ENCODE data around the gene PTPN13.

The PTPN13 gene

GRCh38 chr4:86593688-86594558 is at the start of gene PTPN13:
Gene PTPN13 (plus strand): TSS chr4:86594315. CDS start chr4:86635257, 40,942 bp downstream.
- in situ Hi-C loops (cut with MboI; ENCODE audit: low sequenced_read_pairs), result no loop called here

GRCh38 chr4:86547140-86547539 is 47.0 kb upstream of the PTPN13 start:
- in situ Hi-C loops (cut with MboI; ENCODE audit: low sequenced_read_pairs), result no loop called here

- in situ Hi-C loops (cut with MboI; ENCODE audit: low sequenced_read_pairs), result no loop called here
Measured at GRCh38 chr4:86549163-86549788, 44.8 kb upstream of the PTPN13 start.

- in situ Hi-C loops (cut with MboI; ENCODE audit: low sequenced_read_pairs), result no loop called here
Measured at GRCh38 chr4:86551387-86551786, 42.7 kb upstream of the PTPN13 start.

- in situ Hi-C loops (cut with MboI; ENCODE audit: low sequenced_read_pairs), result no loop called here
Measured at GRCh38 chr4:86554646-86555045, 39.5 kb upstream of the PTPN13 start.

GRCh38 chr4:86556791-86557415 is 37.2 kb upstream of the PTPN13 start:
- in situ Hi-C loops (cut with MboI; ENCODE audit: low sequenced_read_pairs), result no loop called here

GRCh38 chr4:86557526-86557925 is 36.6 kb upstream of the PTPN13 start:
- in situ Hi-C loops (cut with MboI; ENCODE audit: low sequenced_read_pairs), result no loop called here

- in situ Hi-C loops (cut with MboI; ENCODE audit: low sequenced_read_pairs), result no loop called here
Measured at GRCh38 chr4:86558258-86558657, 35.9 kb upstream of the PTPN13 start.

GRCh38 chr4:86558797-86559196 is 35.3 kb upstream of the PTPN13 start:
- in situ Hi-C loops (cut with MboI; ENCODE audit: low sequenced_read_pairs), result no loop called here

GRCh38 chr4:86560447-86560846 is 33.7 kb upstream of the PTPN13 start:
- in situ Hi-C loops (cut with MboI; ENCODE audit: low sequenced_read_pairs), result no loop called here

- in situ Hi-C loops (cut with MboI; ENCODE audit: low sequenced_read_pairs), result no loop called here
Measured at GRCh38 chr4:86561256-86561655, 32.9 kb upstream of the PTPN13 start.

- in situ Hi-C loops (cut with MboI; ENCODE audit: low sequenced_read_pairs), result no loop called here
Measured at GRCh38 chr4:86563416-86563815, 30.7 kb upstream of the PTPN13 start.

GRCh38 chr4:86564795-86565194 is 29.3 kb upstream of the PTPN13 start:
- in situ Hi-C loops (cut with MboI; ENCODE audit: low sequenced_read_pairs), result no loop called here

- in situ Hi-C loops (cut with MboI; ENCODE audit: low sequenced_read_pairs), result no loop called here
Measured at GRCh38 chr4:86565651-86566050, 28.5 kb upstream of the PTPN13 start.

GRCh38 chr4:86569103-86569870 is 24.8 kb upstream of the PTPN13 start:
- in situ Hi-C loops (cut with MboI; ENCODE audit: low sequenced_read_pairs), result no loop called here

- in situ Hi-C loops (cut with MboI; ENCODE audit: low sequenced_read_pairs), result no loop called here
Measured at GRCh38 chr4:86579941-86580340, 14.2 kb upstream of the PTPN13 start.

GRCh38 chr4:86582410-86582809 is 11.7 kb upstream of the PTPN13 start:
- in situ Hi-C loops (cut with MboI; ENCODE audit: low sequenced_read_pairs), result no loop called here

- in situ Hi-C loops (cut with MboI; ENCODE audit: low sequenced_read_pairs), result no loop called here
Measured at GRCh38 chr4:86586160-86586572, 7.9 kb upstream of the PTPN13 start.

- in situ Hi-C loops (cut with MboI; ENCODE audit: low sequenced_read_pairs), result no loop called here
Measured at GRCh38 chr4:86586626-86587380, 7.3 kb upstream of the PTPN13 start.

GRCh38 chr4:86587381-86588140 is 6.6 kb upstream of the PTPN13 start:
- in situ Hi-C loops (cut with MboI; ENCODE audit: low sequenced_read_pairs), result no loop called here
